ENCODE data around the gene FABP7. TPM values are rescaled to one million over a fixed set of nuclear protein-coding genes. Genes with fewer than 3 reads are reported as not detected.

FABP7 gene
- total RNA-seq, 1 experiment from 2014 or later: not detected

Other genes starting within 250 kb of the FABP7 start
- 0.45 and 0.57 TPM in 2 replicates for gene PKIB, start 169.3 kb upstream of the FABP7 start, total RNA-seq (2014; rRNA removed)
- 10.0 and 13.4 TPM in 2 replicates for gene SMPDL3A, start 9.5 kb downstream of the FABP7 start, total RNA-seq (2014; rRNA removed)
- under 0.01 TPM in 2 replicates for gene CLVS2, start 216.5 kb downstream of the FABP7 start, total RNA-seq (2014; rRNA removed)